WTC11 (cell line): ENCODE results near the gene ABCC11. TPM values are rescaled to one million over a fixed set of nuclear protein-coding genes. Genes with fewer than 3 reads are reported as not detected.

Source experiments
- ATAC-seq: fragments of 200-7000 bp; cut with Tn5 transposase; 2 replicates; pipeline ENCODE4 v1.10.0; 2021; ENCODE audit warnings: mild to moderate bottlenecking, moderate library complexity
- CTCF ChIA-PET: fragments of 300-600 bp; sonication (Branson Sonifier 250); formaldehyde crosslinking; loops from one replicate; lab custom pipeline; 2021; ENCODE audit warnings: antibody characterized with exemption; lab: Charles Lee
- POLR2A ChIA-PET: fragments of 350-600 bp; sonication (Branson Sonifier 250); formaldehyde crosslinking; loops from one replicate; lab custom pipeline; 2021; ENCODE audit warnings: antibody characterized with exemption; lab: Charles Lee
- DNase-seq: peaks from one replicate; pipeline ENCODE4 v3.0.0; 2021; ENCODE audit warnings: low spot score
- H3K27ac Mint-ChIP-seq: 2 replicates; pipeline ENCODE4 v1.8.0; 2021; ENCODE audit warnings: mixed read lengths
- H3K27me3 Mint-ChIP-seq: 2 replicates; pipeline ENCODE4 v1.8.0; 2021; ENCODE audit warnings: low read depth, mild to moderate bottlenecking, moderate library complexity, mixed read lengths
- H3K36me3 Mint-ChIP-seq: 2 replicates; pipeline ENCODE4 v1.8.0; 2021; ENCODE audit warnings: mixed read lengths
- H3K4me1 Mint-ChIP-seq: 2 replicates; pipeline ENCODE4 v1.8.0; 2022; ENCODE audit warnings: mixed read lengths
- H3K4me3 Mint-ChIP-seq: 2 replicates; pipeline ENCODE4 v1.8.0; 2021; ENCODE audit warnings: mild to moderate bottlenecking, moderate library complexity, mixed read lengths
- H3K9me3 Mint-ChIP-seq: 2 replicates; pipeline ENCODE4 v1.8.0; 2021; ENCODE audit warnings: mixed read lengths
- AFF4 ChIP-seq: sonication (generic); formaldehyde crosslinking; IDR thresholded peaks from 2 replicates; pipeline ENCODE4 v1.8.1; 2023; ENCODE audit warnings: mild to moderate bottlenecking, missing genetic modification reagents, borderline replicate concordance
- CTCF ChIP-seq: fragments of 200-600 bp; IDR thresholded peaks from 2 replicates; pipeline ENCODE4 v1.8.0; 2022; ENCODE audit warnings: antibody characterized with exemption
- E2F1 ChIP-seq: sonication (generic); formaldehyde crosslinking; IDR thresholded peaks from 2 replicates; pipeline ENCODE4 v1.8.0; 2022; ENCODE audit warnings: mild to moderate bottlenecking, missing genetic modification reagents
- FOXP4 ChIP-seq: sonication (generic); formaldehyde crosslinking; IDR thresholded peaks from 2 replicates; pipeline ENCODE4 v1.8.0; 2022; ENCODE audit warnings: mild to moderate bottlenecking, missing genetic modification reagents
- NFYB ChIP-seq: sonication (generic); formaldehyde crosslinking; conservative IDR thresholded peaks from 2 replicates; pipeline ENCODE4 v1.8.0; 2022; ENCODE audit warnings: low read depth, missing genetic modification reagents
- SP1 ChIP-seq: sonication (generic); formaldehyde crosslinking; conservative IDR thresholded peaks from 2 replicates; pipeline ENCODE4 v1.8.1; 2022; ENCODE audit warnings: missing genetic modification reagents
- STAT6 ChIP-seq: sonication (generic); formaldehyde crosslinking; conservative IDR thresholded peaks from 2 replicates; pipeline ENCODE4 v1.8.1; 2023; ENCODE audit warnings: mild to moderate bottlenecking, low read depth, missing genetic modification reagents, moderate library complexity
- USF2 ChIP-seq: sonication (generic); formaldehyde crosslinking; IDR thresholded peaks from 2 replicates; pipeline ENCODE4 v1.8.1; 2023; ENCODE audit warnings: mild to moderate bottlenecking, missing genetic modification reagents, moderate library complexity
- ZBTB43 ChIP-seq: sonication (generic); formaldehyde crosslinking; IDR thresholded peaks from 2 replicates; pipeline ENCODE4 v1.8.1; 2023; ENCODE audit warnings: mild to moderate bottlenecking, missing genetic modification reagents
- ZNF263 ChIP-seq: sonication (generic); formaldehyde crosslinking; IDR thresholded peaks from 2 replicates; pipeline ENCODE4 v1.8.1; 2022; ENCODE audit warnings: low read depth, mild to moderate bottlenecking, moderate library complexity, missing genetic modification reagents
- ZNF532 ChIP-seq: fragments of 250-450 bp; sonication (Bioruptor Pico); IDR thresholded peaks from 2 replicates; pipeline ENCODE4 v1.9.0; 2021; ENCODE audit warnings: mild to moderate bottlenecking, borderline replicate concordance
- total RNA-seq: library from RNA; stranded (reverse); gene quantifications from 3 replicates; pipeline ENCODE4 v1.2.3, GENCODE V29; 2021

The ABCC11 gene
- total RNA-seq, 1 experiment from 2014 or later: not detected

- TF ChIP-seq ZNF263: no peak
- TF ChIP-seq ZNF532 (CRISPR knock-in tag): no peak
- no peak for TF ChIP-seq NFYB
- TF ChIP-seq ZBTB43: no peak
Observed at GRCh38 chr16:48291303-48291702, 44.0 kb upstream of the ABCC11 start (continued).

- peaks cover 29% of the 10 kb centered on the region for H3K4me1 Mint-ChIP-seq
- TF ChIP-seq NFYB (no peak), STAT6 (CRISPR knock-in tag) (no peak)
- ChIA-PET POLR2A (no interaction called here), CTCF (interaction anchor here (1.2 kb wide), 1 partner anchor 239 kb away, joined by 3 read pairs; no protein-coding TSS in a partner anchor)
- no peak overlapping the region for H3K4me3 Mint-ChIP-seq
- ATAC-seq: no peak
- no peaks in the 10 kb centered on the region for H3K27me3 Mint-ChIP-seq
- H3K9me3 Mint-ChIP-seq: peaks cover 34% of the 10 kb centered on the region
- H3K36me3 Mint-ChIP-seq: peaks cover 46% of the 10 kb centered on the region
- no peak overlapping the region for H3K27ac Mint-ChIP-seq
- no peak for DNase-seq
Observed at GRCh38 chr16:48287239-48287638, 39.9 kb upstream of the ABCC11 start.

GRCh38 chr16:48284772-48285409 is 37.6 kb upstream of the ABCC11 start:
- no peaks in the 10 kb centered on the region for H3K27me3 Mint-ChIP-seq
- peaks cover 24% of the 10 kb centered on the region for H3K36me3 Mint-ChIP-seq
- ChIA-PET CTCF (no interaction called here), POLR2A (no interaction called here)
- peaks cover 20% of the 10 kb centered on the region for H3K4me1 Mint-ChIP-seq
- ATAC-seq: no peak
- no peak for DNase-seq
- H3K27ac Mint-ChIP-seq: no peak overlapping the region
- H3K9me3 Mint-ChIP-seq: peaks cover 22% of the 10 kb centered on the region
- no peak overlapping the region for H3K4me3 Mint-ChIP-seq
- TF ChIP-seq CTCF: no peak
- TF ChIP-seq USF2 (CRISPR knock-in tag): no peak
- TF ChIP-seq FOXP4 (CRISPR knock-in tag): no peak
- no peak for TF ChIP-seq AFF4 (CRISPR knock-in tag)
- no peak for TF ChIP-seq E2F1 (CRISPR knock-in tag)
- no peak for TF ChIP-seq SP1 (CRISPR knock-in tag)
